GM18951 (cell line): ENCODE data around the gene MTMR10.

Experiments
- POLR2A ChIP-seq: IDR thresholded peaks from 4 replicates; pipeline ENCODE4 v1.6.1; 2011; ENCODE audit warnings: mild to moderate bottlenecking; ENCODE audit not compliant: insufficient read length, insufficient read depth; ENCODE audit errors: extremely low read depth
- in situ Hi-C: fragments of 300-500 bp; cut with MboI; formaldehyde crosslinking; loops from one replicate; pipeline ENCODE4 v1.12.0; 2022; ENCODE audit warnings: low sequenced_read_pairs, mixed read lengths, inconsistent platforms; ENCODE audit not compliant: unreplicated experiment

Gene MTMR10

GRCh38 chr15:30991255-30992235 is at the start of gene MTMR10:
Gene MTMR10 (minus strand): TSS chr15:30991628. CDS start chr15:30991506, 122 bp downstream.
- in situ Hi-C loops: no loop called here
- peak; percentile 97 for TF ChIP-seq POLR2A

DNA sequence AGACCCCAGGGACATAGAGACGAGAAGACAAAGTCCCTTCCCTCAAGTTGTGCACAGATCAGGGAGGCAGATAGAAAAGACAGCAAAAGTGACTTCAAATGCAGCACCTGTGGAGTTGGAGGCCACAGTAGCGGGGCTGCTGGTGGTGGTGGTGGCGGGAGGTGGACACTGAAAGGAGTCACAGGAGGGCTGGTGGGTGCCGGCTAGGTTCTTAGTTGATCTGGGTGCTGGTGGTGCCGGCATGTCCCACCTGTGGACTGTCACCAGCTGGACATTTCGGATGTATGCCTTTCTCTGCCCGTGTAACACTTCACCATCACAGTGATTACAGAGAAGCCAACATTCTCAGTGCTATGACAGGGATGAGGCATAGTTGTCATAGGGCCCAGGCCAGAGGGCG is 49.2 kb upstream of the MTMR10 start:
- TF ChIP-seq POLR2A: no peak
- in situ Hi-C loops: no loop called here

DNA sequence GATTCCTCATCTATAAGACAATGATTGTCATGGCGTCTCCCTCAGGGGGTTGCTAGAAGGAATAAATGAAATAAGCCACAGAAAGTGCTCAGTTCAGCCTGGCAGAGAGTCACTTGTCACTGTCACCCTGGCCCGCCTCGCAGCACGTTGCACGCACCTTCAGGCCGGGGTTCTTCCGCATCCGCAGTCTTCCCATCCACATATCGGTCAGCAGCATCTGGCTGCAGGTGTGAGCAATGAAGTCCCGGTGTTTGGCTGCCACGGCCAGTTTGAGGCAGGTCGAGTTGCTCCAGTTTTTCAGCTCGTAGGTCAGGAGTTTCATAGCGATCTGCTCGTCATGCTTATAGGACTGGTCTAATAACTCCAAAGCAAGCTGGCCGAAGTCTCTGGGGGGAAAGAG is 48.5 kb upstream of the MTMR10 start:
- in situ Hi-C loops: no loop called here
- no peak for TF ChIP-seq POLR2A

GRCh38 chr15:31037731-31038477 is 46.5 kb upstream of the MTMR10 start:
- no peak for TF ChIP-seq POLR2A
- in situ Hi-C loops: no loop called here

- no peak for TF ChIP-seq POLR2A
- in situ Hi-C loops: no loop called here
Measured at GRCh38 chr15:31036783-31037182, 45.4 kb upstream of the MTMR10 start.

DNA sequence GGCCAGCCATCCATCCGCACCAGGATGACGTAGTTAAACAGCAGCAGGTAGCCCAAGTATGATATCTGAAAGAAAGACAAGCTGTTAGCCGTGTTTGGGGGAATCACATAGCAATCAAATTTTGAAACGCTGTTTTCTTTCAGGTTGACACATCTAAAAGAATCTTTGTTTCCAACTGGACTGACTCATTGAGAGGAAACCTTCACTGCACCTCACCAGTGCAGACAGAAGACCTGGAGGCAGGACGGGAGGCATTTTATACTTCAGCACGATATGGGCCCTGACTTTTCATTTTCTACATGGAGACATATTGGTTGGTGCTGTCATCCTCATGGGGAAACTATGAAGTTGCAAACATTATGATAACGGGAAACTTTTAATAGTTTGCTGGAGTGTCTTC is 44.2 kb upstream of the MTMR10 start:
- in situ Hi-C loops: no loop called here
- no peak for TF ChIP-seq POLR2A

DNA sequence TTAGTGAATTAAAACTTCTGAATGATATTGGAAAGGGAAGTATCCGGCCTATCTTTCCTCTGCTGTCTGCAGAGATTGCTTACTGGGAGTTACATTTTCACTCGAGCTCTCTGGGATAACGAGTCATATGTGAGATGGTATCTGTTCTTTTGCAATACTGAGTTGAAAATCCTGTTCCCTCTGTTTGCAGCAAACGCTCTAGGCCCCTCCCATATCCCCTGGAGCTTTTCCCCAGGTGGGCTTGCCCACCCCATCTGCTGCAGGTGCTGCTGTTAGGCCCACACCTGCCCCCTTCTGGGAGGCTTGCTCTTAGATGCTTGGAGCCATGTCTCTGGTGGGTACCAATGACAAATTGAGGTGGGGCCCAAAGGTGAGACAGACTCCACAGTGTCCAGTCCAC is 42.7 kb upstream of the MTMR10 start:
- no peak for TF ChIP-seq POLR2A
- in situ Hi-C loops: no loop called here

- in situ Hi-C loops: no loop called here
- TF ChIP-seq POLR2A: no peak
Measured at GRCh38 chr15:31032961-31033371, 41.5 kb upstream of the MTMR10 start.

DNA sequence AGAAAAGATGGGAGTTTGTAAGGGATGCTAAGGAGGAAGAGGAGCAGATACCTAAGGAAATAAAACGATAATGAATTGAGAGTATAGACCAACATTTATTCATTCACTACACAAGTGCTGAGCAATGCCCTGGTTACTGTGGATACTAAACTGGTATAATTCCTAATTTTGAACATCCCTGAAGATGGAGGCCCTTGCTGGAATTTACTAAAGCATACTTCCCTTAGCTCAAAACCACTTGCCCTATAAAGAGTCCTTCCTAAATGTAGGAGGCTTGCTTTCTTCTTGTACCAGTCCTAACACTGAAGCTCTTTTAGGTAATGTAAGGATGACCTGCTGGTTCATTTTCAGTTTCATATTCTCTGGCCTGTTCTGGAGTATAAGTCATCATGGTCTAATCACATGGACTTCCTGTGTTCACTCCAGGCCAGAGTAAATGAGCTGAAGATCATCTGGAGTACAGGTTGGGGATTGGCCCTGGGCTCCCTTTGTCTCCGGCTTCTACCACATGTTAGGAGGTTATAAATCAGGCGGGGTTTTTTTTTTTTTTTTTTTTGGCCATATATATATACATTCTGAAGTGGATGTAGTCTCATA is 40.1 kb upstream of the MTMR10 start:
- in situ Hi-C loops: no loop called here
- no peak for TF ChIP-seq POLR2A

GRCh38 chr15:31027910-31028578 is 36.6 kb upstream of the MTMR10 start:
- in situ Hi-C loops: no loop called here
- TF ChIP-seq POLR2A: no peak

GRCh38 chr15:31025996-31026395 is 34.6 kb upstream of the MTMR10 start:
- no peak for TF ChIP-seq POLR2A
- in situ Hi-C loops: no loop called here

GRCh38 chr15:31024979-31025378 is 33.6 kb upstream of the MTMR10 start:
- in situ Hi-C loops: no loop called here

GRCh38 chr15:31024330-31024729 is 32.9 kb upstream of the MTMR10 start:
- in situ Hi-C loops: no loop called here
- TF ChIP-seq POLR2A: no peak

More at GRCh38 chr15:31024979-31025378, 33.6 kb upstream of the MTMR10 start:
- TF ChIP-seq POLR2A: no peak
